Loucy (cell line): ENCODE results near the gene TMC2.

Experiments used
- CTCF ChIP-seq: fragments of 200-600 bp; sonication (generic); conservative IDR thresholded peaks from 2 replicates; pipeline ENCODE4 v1.5.1; 2014; ENCODE audit warnings: mild to moderate bottlenecking, antibody characterized with exemption, low read length
- EZH2phosphoT487 ChIP-seq: fragments of 200-600 bp; IDR thresholded peaks from 2 replicates; pipeline ENCODE4 v1.6.1; 2018; ENCODE audit warnings: antibody characterized with exemption, mild to moderate bottlenecking, moderate library complexity, borderline replicate concordance

DNA sequence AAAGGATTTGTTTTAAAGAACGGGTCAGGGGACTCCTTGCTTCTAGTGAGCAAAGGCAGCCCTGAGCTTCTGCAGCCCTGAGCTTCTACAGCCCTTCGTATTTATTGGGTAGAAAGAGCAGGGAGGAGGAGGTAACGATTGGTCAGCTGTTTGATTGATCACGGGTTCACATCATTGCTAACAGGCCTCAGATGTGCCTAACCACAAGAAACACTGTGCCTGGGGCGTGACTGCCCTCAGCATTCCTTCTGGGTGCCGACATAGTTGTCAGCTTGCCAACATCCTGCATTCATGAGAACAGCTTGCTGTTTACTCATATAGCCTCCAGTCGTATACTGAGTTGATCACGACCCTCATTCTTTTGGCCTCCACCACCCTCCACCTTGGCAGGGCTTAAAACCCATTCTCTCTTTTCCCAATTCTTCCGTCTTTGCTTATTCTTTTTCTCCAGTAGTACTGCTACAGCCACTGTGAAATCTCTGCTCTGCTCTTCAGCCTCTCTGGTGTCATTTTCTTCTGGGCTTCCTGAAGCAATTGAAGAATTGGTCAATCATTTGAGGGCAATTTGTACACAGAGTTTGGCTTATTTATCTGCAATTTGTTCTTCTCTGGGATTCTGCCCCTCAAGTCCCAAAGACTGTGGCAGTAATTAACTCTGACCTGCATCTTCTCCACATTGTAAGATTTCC lies 90.6 kb downstream of the TMC2 start:
- TF ChIP-seq CTCF (no peak), EZH2phosphoT487 (no peak)
